ENCODE data around the gene USP32.
"Not testable (repeated sequence)": the region's sequence is repeated elsewhere in the genome, so short reads cannot be mapped to it uniquely, and the experiment has no call there.

USP32 gene

GRCh38 chr17:60293580-60294335, 98.2 kb downstream of the USP32 start:
- DNase-seq = no peak

DNA sequence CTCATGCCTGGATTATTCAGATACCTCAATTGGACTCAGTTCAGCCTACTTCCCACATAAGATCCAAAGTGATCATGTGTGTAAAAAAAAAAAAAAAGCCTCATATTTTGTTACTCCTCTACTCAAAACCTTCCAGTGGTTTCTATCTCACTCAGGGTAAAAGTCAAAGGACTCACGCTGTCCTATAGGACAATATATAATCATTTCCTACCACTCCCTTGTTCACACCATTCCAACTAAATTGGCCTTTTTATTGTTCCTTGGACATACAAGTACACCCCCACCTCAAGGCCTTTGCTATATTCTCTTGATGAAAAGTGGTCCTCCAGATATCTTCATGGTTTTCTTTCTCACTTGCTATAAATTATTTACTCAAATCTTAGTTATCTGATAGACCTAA, 99.2 kb downstream of the USP32 start:
- no peak for DNase-seq

GRCh38 chr17:60284709-60285108, 107.2 kb downstream of the USP32 start:
- no peak for DNase-seq

DNA sequence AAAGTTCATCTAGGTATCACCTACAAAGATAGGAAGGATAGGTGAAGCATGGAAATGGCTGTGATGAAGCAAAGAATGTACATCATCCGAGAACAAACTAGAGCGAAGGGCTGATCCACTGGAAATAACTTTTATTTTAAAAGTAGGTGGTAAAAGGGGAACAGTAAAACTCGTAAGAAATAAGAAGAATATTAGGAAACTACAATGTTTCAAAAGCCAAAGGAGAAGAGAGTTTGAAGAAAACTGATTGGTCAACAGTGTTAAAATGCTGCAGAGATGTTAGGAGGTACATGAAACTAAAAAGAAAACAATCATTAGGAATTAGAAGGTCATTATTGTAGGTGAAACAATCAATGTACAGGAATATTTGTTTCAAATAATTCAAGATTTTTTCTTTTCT, 108.1 kb downstream of the USP32 start:
- no peak for DNase-seq

DNA sequence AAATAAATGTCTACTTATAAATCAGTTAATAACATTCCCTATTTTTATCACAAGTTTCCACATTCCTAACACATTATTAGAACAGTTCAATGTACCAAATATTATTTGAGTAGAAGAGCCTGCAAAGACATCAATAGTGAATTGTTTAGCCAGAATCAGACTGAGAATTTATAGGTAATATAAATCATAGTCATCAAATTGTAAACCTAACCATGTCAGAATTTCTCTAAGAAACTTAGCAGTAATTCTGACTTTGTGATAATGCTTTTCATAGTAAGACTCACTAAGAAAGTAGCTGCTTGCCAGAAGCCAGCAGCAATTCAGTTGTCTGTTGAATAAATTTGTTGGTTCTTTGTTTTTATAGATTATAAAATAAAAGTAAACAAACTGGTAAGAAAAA, 111.3 kb downstream of the USP32 start:
- no peak for DNase-seq

DNA sequence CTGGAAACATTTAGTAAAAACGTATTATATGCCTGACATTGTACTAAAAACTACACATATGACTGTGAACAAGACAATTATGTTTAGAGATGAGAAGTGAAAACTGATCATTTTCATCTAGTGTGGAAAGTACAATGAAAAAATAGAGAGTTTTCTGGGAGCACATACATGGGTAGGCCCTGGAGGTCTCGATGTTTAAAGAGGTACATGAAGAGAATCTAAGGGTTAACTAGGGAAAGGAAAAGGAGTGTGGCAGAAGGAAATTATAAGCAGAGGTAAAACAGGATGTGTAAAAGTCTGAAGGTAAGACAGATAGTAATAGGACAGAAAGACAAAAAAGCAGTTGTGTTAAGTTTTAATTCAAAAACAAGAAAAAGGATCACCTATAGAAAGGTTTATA, 113.7 kb downstream of the USP32 start:
- DNase-seq = no peak

DNA sequence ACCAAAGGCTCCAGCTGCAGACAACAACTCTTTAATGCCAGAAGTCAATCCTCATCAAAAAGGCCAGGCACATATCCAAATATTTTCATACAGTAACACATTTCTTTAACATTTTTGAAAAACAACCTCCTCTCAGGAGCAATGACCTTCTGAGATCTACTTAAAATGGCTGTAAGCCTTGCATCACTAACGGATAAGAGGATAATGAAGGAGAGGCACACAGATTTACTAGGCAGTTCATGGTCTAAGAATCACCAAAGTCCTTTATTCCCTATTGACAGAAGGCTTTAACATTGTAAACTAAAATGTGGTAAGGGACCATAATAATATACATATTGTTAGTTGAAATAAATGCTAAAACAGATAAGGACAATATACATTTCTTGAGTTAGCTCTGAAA, 114.7 kb downstream of the USP32 start:
- no peak for DNase-seq

- no peak for DNase-seq
Measured at GRCh38 chr17:60269417-60269816, 122.5 kb downstream of the USP32 start.

- no peak for DNase-seq
Measured at GRCh38 chr17:60260540-60260939, 131.4 kb downstream of the USP32 start.

- no peak for DNase-seq
Measured at GRCh38 chr17:60258313-60258712, 133.6 kb downstream of the USP32 start.

DNA sequence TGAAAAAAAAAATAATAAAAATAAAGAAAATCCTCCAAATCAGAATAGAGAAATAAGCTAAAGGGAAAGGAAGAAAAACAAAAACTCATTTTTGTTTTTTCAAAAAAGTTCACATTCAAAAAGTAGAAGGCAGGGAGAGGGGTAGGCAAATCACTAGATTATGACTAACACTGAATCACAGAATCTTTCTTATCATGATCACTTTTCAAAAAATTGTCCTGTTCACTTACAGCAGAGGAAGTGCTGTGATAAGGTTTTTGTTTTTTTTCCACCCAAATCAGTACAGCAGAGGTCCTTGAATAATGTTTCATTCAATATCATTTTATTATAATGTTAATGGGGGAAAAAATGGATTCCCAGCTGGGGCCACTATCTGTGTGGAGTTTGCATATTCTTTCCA, 135.8 kb downstream of the USP32 start:
- no peak for DNase-seq

GRCh38 chr17:60253048-60253447, 138.9 kb downstream of the USP32 start:
- no peak for DNase-seq

- no peak for DNase-seq
Measured at GRCh38 chr17:60252459-60252858, 139.5 kb downstream of the USP32 start.

GRCh38 chr17:60249290-60249826, 142.6 kb downstream of the USP32 start:
- no peak for DNase-seq

DNA sequence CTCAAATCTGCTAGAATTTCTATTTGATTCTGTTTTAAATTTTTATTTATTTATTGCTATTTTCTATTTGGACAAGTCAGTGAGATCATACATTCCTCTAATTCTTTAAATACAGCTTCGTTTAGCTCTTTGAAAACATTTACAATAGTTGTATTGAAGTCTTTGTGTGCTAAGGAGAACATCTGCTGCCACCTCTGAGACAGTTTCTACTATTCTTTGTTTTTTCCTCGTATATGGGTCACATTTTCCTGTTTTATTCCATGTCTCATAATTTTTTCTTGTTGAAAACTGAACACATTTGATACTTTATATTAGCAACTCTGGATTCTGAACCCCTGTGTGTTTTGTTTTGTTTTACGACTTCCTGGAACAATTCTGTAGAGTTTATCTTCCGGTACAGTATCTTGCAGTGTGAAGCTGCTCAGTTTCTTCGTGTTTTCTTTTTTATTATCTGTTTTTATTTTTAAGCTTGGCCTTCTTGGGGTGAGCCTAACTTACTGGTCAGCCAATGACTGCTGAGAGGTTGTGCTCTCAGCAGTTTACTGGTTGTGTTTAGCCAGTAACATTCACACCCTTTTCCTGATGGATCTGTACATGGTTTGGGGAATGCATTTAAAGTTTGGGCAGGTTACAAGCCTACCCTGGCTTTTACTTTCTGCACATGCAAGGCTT, 143.2 kb downstream of the USP32 start:
- DNase-seq = no peak

DNA sequence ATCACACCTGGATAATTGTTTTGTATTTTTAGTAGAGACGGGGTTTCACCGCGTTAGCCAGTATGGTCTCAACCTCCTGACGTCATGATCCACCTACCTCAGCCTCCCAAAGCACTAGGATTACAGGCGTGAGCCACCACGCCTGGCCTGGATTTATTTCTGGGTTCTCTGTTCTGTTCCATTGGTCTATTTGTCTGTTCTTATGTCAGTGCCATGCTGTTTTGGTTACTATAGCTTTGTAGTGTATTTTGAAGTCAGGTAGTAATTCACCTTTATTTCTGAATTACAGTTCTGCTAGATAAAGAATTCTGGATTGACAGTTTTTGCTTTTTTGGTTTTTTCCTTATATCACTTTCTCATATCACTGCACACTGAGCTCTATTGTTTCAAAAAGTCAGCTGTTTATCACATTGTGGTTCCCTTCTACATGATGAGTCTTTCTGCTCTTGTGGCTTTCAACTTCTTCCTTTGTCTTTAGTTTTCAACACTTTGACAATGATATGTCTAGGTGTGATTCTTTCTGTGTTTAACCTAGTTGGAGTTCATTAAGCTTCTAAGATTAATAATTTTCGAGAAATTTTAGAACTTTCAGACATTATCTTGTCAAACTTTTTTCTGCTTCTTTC, 144.0 kb downstream of the USP32 start:
- DNase-seq = no peak

DNA sequence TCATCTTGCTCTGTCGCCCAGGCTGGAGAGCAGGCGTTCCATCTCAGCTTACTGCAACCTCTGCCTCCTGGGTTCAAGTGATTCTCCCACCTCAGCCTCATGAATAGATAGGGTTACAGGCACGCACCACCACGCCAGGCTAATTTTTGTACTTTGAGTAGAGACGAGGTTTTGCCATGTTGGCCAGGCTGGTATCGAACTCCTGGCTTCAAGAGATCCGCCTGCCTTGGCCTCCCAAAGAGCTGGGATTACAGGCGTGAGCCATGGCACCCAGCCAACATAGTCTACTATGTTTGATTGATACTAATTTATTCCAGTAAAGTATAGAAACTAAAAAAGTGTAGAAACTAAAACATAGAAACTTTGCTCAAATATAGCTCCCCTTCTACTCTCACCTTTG, 147.3 kb downstream of the USP32 start:
- no peak for DNase-seq

DNA sequence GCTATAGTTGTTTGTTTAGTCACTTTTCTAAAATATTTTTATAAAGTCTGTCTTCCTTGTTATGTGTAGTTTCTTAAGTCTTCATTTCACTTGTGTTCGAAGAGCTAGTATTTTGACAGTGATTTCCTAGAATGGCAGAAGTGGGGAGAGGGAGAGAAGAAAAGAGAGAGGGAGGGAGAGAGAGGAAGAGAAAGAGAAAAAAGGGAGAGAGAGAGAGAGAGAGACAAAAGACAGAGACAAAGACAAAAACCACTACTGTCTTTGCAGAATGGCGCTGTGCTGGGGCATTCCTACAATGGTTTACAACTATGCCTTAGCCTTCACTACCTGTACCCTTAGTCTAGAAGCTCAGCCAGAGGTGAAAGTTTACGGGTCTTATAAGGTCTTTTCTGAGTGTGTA, 151.6 kb downstream of the USP32 start:
- DNase-seq = no peak

GRCh38 chr17:60231691-60232090, 160.2 kb downstream of the USP32 start:
- no peak for DNase-seq

- DNase-seq = no peak
Measured at GRCh38 chr17:60231234-60231633, 160.7 kb downstream of the USP32 start.

DNA sequence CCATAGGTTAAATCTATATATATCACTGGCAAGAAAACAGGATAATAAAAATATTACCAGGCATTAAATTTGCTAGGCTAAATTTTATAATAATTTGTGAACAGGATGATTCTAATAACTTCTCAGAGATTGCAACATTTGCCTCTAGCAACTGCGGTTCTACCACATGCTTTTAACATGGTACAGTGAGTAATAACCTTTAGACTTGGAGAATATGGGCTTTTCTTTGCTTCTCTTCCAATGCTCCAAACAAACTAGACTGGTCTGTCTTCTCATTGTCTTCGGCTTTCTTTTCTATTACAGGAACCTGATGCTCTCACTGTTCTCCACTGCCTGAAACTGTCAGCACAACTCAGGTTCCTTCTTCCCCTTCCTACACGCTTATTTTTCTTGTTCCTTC, 161.6 kb downstream of the USP32 start:
- DNase-seq = no peak

- no peak for DNase-seq
Measured at GRCh38 chr17:60229188-60229802, 162.6 kb downstream of the USP32 start.

GRCh38 chr17:60227276-60227675, 164.7 kb downstream of the USP32 start:
- DNase-seq = not testable (repeated sequence)

- no peak for DNase-seq
Measured at GRCh38 chr17:60224064-60224463, 167.9 kb downstream of the USP32 start.
